Parathyroid adenoma (tissue), 2 donors: Measurements from ENCODE around the gene FXR2.
A peak's percentile ranks its signal among the peaks of the same experiment; 100 is the strongest.

Source experiments
- H2AFZ ChIP-seq: fragments of 300-600 bp; sonication (generic); one replicate; pipeline ENCODE4 v1.7.0; 2017; ENCODE audit warnings: antibody characterized with exemption, mild to moderate bottlenecking
- H3K27ac ChIP-seq: fragments of 300-600 bp; sonication (generic); one replicate; pipeline ENCODE4 v1.7.0; 2017
- H3K27me3 ChIP-seq: fragments of 300-600 bp; sonication (generic); one replicate; pipeline ENCODE4 v1.7.0; 2017; ENCODE audit warnings: low read length; ENCODE audit not compliant: control insufficient read depth, insufficient read depth
- H3K36me3 ChIP-seq: fragments of 300-600 bp; sonication (generic); one replicate; pipeline ENCODE4 v1.7.0; 2017; ENCODE audit warnings: low read length; ENCODE audit not compliant: control insufficient read depth, insufficient read depth
- H3K4me1 ChIP-seq: fragments of 300-600 bp; sonication (generic); one replicate; pipeline ENCODE4 v1.7.0; 2017; ENCODE audit warnings: control low read depth
- H3K4me2 ChIP-seq: fragments of 300-600 bp; sonication (generic); one replicate; pipeline ENCODE4 v1.7.0; 2017; ENCODE audit warnings: low read length
- H3K4me3 ChIP-seq: fragments of 300-600 bp; sonication (generic); one replicate; pipeline ENCODE4 v1.7.0; 2017; ENCODE audit warnings: low read depth, low read length
- H3K79me2 ChIP-seq: fragments of 300-600 bp; sonication (generic); one replicate; pipeline ENCODE4 v1.7.0; 2017; ENCODE audit warnings: control low read depth
- H3K9ac ChIP-seq: fragments of 300-600 bp; sonication (generic); one replicate; pipeline ENCODE4 v1.7.0; 2017; ENCODE audit warnings: mild to moderate bottlenecking
- H3K9me3 ChIP-seq: fragments of 300-600 bp; sonication (generic); one replicate; pipeline ENCODE4 v1.7.0; 2017; ENCODE audit warnings: low read length; ENCODE audit not compliant: control insufficient read depth
- TF ChIP-seq, protein P1 (sequence below): fragments of 300-600 bp; sonication (generic); IDR thresholded peaks from one replicate; pipeline ENCODE4 v1.7.0; 2017; ENCODE audit warnings: antibody characterized with exemption, mild to moderate bottlenecking
- donor health status: primary hyperparathyroidism.

FXR2 gene

GRCh38 chr17:7615265-7615747, 609 bp upstream of the FXR2 start:
- Histone ChIP-seq H3K27me3 (no peaks in the 10 kb centered on the region), H3K4me1 (peaks cover 8% of the 10 kb centered on the region), H2AFZ (peak overlapping the region; percentile 87), H3K79me2 (peaks cover 34% of the 10 kb centered on the region), H3K4me3 (peak overlapping the region; percentile 84), H3K27ac (peak overlapping the region; percentile 80), H3K9me3 (no peaks in the 10 kb centered on the region), H3K9ac (no peak overlapping the region), H3K4me2 (peak overlapping the region; percentile 64), H3K36me3 (no peaks in the 10 kb centered on the region)
- TF ChIP-seq, protein P1, sequence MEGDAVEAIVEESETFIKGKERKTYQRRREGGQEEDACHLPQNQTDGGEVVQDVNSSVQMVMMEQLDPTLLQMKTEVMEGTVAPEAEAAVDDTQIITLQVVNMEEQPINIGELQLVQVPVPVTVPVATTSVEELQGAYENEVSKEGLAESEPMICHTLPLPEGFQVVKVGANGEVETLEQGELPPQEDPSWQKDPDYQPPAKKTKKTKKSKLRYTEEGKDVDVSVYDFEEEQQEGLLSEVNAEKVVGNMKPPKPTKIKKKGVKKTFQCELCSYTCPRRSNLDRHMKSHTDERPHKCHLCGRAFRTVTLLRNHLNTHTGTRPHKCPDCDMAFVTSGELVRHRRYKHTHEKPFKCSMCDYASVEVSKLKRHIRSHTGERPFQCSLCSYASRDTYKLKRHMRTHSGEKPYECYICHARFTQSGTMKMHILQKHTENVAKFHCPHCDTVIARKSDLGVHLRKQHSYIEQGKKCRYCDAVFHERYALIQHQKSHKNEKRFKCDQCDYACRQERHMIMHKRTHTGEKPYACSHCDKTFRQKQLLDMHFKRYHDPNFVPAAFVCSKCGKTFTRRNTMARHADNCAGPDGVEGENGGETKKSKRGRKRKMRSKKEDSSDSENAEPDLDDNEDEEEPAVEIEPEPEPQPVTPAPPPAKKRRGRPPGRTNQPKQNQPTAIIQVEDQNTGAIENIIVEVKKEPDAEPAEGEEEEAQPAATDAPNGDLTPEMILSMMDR = no peak

GRCh38 chr17:7613769-7614424, 800 bp downstream of the FXR2 start:
- Histone ChIP-seq H3K9ac (peak overlapping the region; percentile 39), H3K79me2 (peaks cover 43% of the 10 kb centered on the region), H3K27ac (peak overlapping the region; percentile 80), H2AFZ (peak overlapping the region; percentile 45), H3K27me3 (no peaks in the 10 kb centered on the region), H3K4me2 (peak overlapping the region; percentile 81), H3K9me3 (no peaks in the 10 kb centered on the region), H3K4me3 (peak overlapping the region; percentile 84), H3K4me1 (peaks cover 8% of the 10 kb centered on the region), H3K36me3 (no peaks in the 10 kb centered on the region)
- TF ChIP-seq, protein P1 = no peak

DNA sequence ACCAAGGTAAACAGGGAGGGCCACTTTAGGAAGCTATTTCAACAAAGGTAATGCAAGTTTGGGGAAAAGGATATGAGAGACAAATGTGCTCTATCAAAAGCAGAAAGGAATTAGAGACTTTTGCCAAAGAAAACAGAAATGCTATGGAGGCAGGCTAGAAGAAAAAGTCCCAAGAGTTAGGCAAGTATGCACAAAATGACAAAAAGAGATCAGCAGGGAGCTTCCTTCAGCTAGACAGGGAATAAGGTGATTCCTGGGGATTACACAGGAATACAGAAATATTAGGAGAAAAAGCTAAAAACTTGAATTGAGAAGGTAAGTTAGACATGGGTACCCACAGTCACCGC, 2.4 kb downstream of the FXR2 start:
- no peak overlapping the region for H3K9ac ChIP-seq
- TF ChIP-seq, protein P1 = no peak
- H3K79me2 ChIP-seq = peaks cover 46% of the 10 kb centered on the region
- peak overlapping the region; percentile 52 for H3K4me2 ChIP-seq
- no peaks in the 10 kb centered on the region for H3K9me3 ChIP-seq
- no peak overlapping the region for H3K27ac ChIP-seq
- H3K36me3 ChIP-seq = no peaks in the 10 kb centered on the region
- no peak overlapping the region for H2AFZ ChIP-seq
- H3K4me3 ChIP-seq = peak overlapping the region; percentile 45
- H3K4me1 ChIP-seq = peaks cover 8% of the 10 kb centered on the region
- no peaks in the 10 kb centered on the region for H3K27me3 ChIP-seq

DNA sequence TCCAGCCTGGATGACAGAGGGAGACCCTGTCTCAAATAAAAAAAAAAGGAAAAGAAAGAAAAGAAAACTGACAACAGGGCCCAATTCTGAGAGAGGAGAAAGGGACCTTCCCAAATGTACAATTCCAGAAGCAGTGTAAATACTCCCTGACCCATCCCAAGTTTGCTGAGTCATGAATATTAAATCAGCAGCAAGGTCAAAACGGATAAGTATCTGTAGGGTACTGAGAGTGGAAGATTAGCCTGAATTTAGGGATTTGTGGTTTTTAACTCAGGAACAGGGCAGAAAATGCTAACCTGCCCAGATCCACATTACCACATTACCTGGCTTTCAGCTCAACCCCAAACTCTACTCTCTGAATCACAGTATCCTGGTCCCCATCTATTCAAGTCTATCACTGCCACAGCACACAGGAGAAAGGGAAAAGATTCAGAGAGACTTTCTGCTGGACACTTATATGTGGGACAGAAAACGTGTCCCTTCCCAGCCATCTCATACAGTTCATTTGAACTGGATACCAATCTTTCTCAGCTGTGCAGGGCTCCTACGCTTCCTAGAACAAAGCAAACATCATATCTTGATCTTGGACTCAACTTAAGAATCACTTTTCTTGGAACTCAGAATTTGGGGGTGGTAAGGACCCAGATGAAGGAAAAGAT, 2.9 kb downstream of the FXR2 start:
- Histone ChIP-seq H3K4me1 (peaks cover 8% of the 10 kb centered on the region), H3K27me3 (no peaks in the 10 kb centered on the region), H3K79me2 (peaks cover 50% of the 10 kb centered on the region), H2AFZ (no peak overlapping the region), H3K36me3 (no peaks in the 10 kb centered on the region), H3K9ac (no peak overlapping the region), H3K4me2 (peak overlapping the region; percentile 52), H3K4me3 (peak overlapping the region; percentile 45), H3K9me3 (no peaks in the 10 kb centered on the region), H3K27ac (no peak overlapping the region)
- TF ChIP-seq, protein P1 = no peak
